Tibial nerve (tissue), 4 donors: ENCODE measurements around the gene GSTM3. TPM values are rescaled to one million over a fixed set of nuclear protein-coding genes. Genes with fewer than 3 reads are reported as not detected.

ENCODE experiments used
- DNase-seq, 2 donors: peaks; one replicate each; pipeline ENCODE4 v3.0.0-alpha.2; 2019; ENCODE audit warnings: low spot score in 2 of 2
- H3K27ac ChIP-seq, 4 donors: fragments of 200-600 bp; sonication (generic) in 3 of 4; one replicate each; pipeline ENCODE4 v1.5.1; 2017 to 2019; ENCODE audit warnings: mild to moderate bottlenecking in 1 of 4
- H3K27me3 ChIP-seq, 2 donors: fragments of 200-600 bp; sonication (generic) in 1 of 2; one replicate each; pipeline versions ENCODE4 v1.5.1 to v1.6.0; 2017 to 2019
- H3K36me3 ChIP-seq, 3 donors: fragments of 200-600 bp; sonication (generic); one replicate each; pipeline ENCODE4 v1.5.1; 2018 to 2019
- H3K4me1 ChIP-seq, 4 donors: fragments of 200-600 bp; sonication (generic) in 3 of 4; one replicate each; pipeline ENCODE4 v1.5.1; 2017 to 2019
- H3K4me3 ChIP-seq, 4 donors: fragments of 200-600 bp; sonication (generic) in 3 of 4; one replicate each; pipeline ENCODE4 v1.5.1; 2017 to 2019; ENCODE audit warnings: mild to moderate bottlenecking in 1 of 4, moderate library complexity in 1 of 4
- H3K9me3 ChIP-seq, 4 donors: fragments of 200-600 bp; sonication (generic) in 3 of 4; one replicate each; pipeline ENCODE4 v1.5.1; 2017 to 2019
- CTCF ChIP-seq, 5 experiments: fragments of 200-600 bp in 3 of 5; fragments of 450-650 bp in 2 of 5; sonication (generic) in 3 of 5; IDR thresholded peaks; one replicate each; pipeline ENCODE4 v1.5.1; 2016 to 2019; ENCODE audit warnings: antibody characterized with exemption in 5 of 5, mild to moderate bottlenecking in 3 of 5, moderate library complexity in 2 of 5
- EP300 ChIP-seq, 2 donors: sonication (generic); formaldehyde crosslinking; IDR thresholded peaks; one replicate each; pipeline ENCODE4 v1.6.1; 2017; ENCODE audit warnings: antibody characterized with exemption in 2 of 2, mild to moderate bottlenecking in 1 of 2
- POLR2A ChIP-seq, 2 donors: fragments of 450-650 bp; IDR thresholded peaks; one replicate each; pipeline ENCODE4 v1.6.1; 2017; ENCODE audit warnings: antibody characterized with exemption in 2 of 2, mild to moderate bottlenecking in 2 of 2, moderate library complexity in 2 of 2
- WGBS, 2 donors: methylation state at CpG; one replicate each; pipeline ENCODE4 v1.1.5; 2018; 5-methylcytosine and 5-hydroxymethylcytosine counted together
- total RNA-seq, 4 donors: library from RNA; depleted of rRNA; stranded (reverse); fragments of >200 nt; gene quantifications; one replicate each; pipeline ENCODE4 v1.1.0, GENCODE V29; 2016

GSTM3 gene
- total RNA-seq, 4 donors from 2014 or later: 37.2 to 134 (median 79.7) TPM

DNA sequence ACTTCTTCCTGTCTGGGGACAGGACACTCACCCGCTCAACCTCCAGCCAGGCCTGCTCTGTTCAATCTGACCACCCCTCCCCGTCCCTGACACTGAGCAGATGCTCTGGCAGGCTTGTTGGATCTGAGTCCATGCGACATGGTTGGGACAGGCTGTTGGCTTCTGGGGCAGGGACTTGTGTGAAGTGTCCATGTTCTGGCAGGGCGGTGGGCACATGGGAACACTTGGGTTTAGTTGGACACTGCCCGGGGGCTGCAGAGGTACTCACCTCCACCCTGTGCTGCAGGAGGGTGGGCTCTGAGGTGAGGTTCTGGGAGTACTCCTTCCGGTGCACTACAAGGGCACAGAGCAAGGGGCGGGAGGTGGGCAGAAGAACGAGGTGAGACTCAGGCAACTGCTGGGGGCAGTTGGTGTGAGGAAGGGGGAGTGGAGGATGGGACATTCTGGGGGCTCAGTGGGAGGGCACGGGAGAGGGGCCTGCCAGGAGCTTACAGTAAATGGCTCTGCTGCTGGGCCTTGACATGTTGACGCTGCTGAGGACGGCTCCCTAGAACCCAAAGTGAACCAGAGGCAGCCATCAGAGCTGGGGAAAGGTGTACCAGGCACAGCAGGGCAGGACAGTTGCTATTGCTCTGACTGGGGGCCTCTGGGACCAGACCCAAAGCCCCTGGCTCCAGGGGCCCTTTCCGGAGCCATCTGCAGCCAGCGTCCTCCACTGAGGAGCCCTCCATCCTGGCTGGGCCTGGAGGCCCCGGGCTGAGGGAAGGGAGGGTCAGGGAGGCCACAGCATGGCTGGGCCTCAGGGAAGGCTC, 20.6 kb upstream of the GSTM3 start:
- H3K27me3 ChIP-seq: no peaks in the 10 kb centered on the region
- TF ChIP-seq POLR2A (IDR thresholded peaks at IDR 0.05) (no peak), EP300 (IDR thresholded peaks at IDR 0.05) (no peak), CTCF (IDR thresholded peaks at IDR 0.05) (no peak)
- H3K27ac ChIP-seq: no peak overlapping the region
- H3K4me3 ChIP-seq: no peak overlapping the region
- no peak for DNase-seq
- no peaks in the 10 kb centered on the region for H3K9me3 ChIP-seq
- no peaks in the 10 kb centered on the region for H3K36me3 ChIP-seq
- H3K4me1 ChIP-seq: peaks cover 0 to 10% (median 0%) of the 10 kb centered on the region in 4 donors
- WGBS, 2 donors: 76 to 86% methylated on average over 12 to 13 of the region's 14 CpGs

GRCh38 chr1:109760581-109761226, 19.9 kb upstream of the GSTM3 start:
- Histone ChIP-seq H3K27me3 (no peaks in the 10 kb centered on the region), H3K4me1 (peaks cover 0 to 10% (median 0%) of the 10 kb centered on the region in 4 donors), H3K36me3 (no peaks in the 10 kb centered on the region), H3K9me3 (no peaks in the 10 kb centered on the region), H3K4me3 (no peak overlapping the region), H3K27ac (no peak overlapping the region)
- 92 to 95% methylated on average over 6 to 7 of the region's 7 CpGs for WGBS, 2 donors
- no peak for DNase-seq
- TF ChIP-seq EP300 (IDR thresholded peaks at IDR 0.05) (no peak), CTCF (IDR thresholded peaks at IDR 0.05) (no peak), POLR2A (IDR thresholded peaks at IDR 0.05) (no peak)

- Histone ChIP-seq H3K27me3 (no peaks in the 10 kb centered on the region), H3K27ac (no peak overlapping the region), H3K4me3 (no peak overlapping the region), H3K4me1 (peaks cover 0 to 10% (median 0%) of the 10 kb centered on the region in 4 donors), H3K36me3 (no peaks in the 10 kb centered on the region), H3K9me3 (no peaks in the 10 kb centered on the region)
- no peak for DNase-seq
- 93 to 94% methylated on average over 11 of the region's 11 CpGs for WGBS, 2 donors
- TF ChIP-seq CTCF (IDR thresholded peaks at IDR 0.05): no peak
- no peak for TF ChIP-seq EP300 (IDR thresholded peaks at IDR 0.05)
- TF ChIP-seq POLR2A (IDR thresholded peaks at IDR 0.05): no peak
Measured at GRCh38 chr1:109759513-109760334, 18.9 kb upstream of the GSTM3 start.

- no peak overlapping the region for H3K27ac ChIP-seq
- H3K4me1 ChIP-seq: peaks cover 0 to 1% (median 0%) of the 10 kb centered on the region in 4 donors
- WGBS, 2 donors: 93% methylated on average over 13 of the region's 13 CpGs
- no peaks in the 10 kb centered on the region for H3K36me3 ChIP-seq
- TF ChIP-seq CTCF (IDR thresholded peaks at IDR 0.05): no peak
- TF ChIP-seq POLR2A (IDR thresholded peaks at IDR 0.05): no peak
- no peak for TF ChIP-seq EP300 (IDR thresholded peaks at IDR 0.05)
- no peaks in the 10 kb centered on the region for H3K27me3 ChIP-seq
- no peak overlapping the region for H3K4me3 ChIP-seq
- no peaks in the 10 kb centered on the region for H3K9me3 ChIP-seq
- no peak for DNase-seq
Measured at GRCh38 chr1:109757936-109758786, 17.3 kb upstream of the GSTM3 start.
